Activated B cell treated with CpG ODN at 0.5 μM for 24 hours (primary cell): ENCODE measurements around the gene KIF5C. TPM values are rescaled to one million over a fixed set of nuclear protein-coding genes. Genes with fewer than 3 reads are reported as not detected.
A peak's percentile ranks its signal among the peaks of the same experiment; 100 is the strongest.

Source experiments
- ATAC-seq: fragments of 200-7000 bp; cut with Tn5 transposase; one replicate; pipeline ENCODE4 v1.10.0; 2021; ENCODE audit warnings: low read depth, mild to moderate bottlenecking, moderate library complexity
- CTCF ChIA-PET: fragments of 350-600 bp; sonication (Branson Sonifier 250); formaldehyde crosslinking; loops from one replicate; lab custom pipeline; 2021; ENCODE audit warnings: antibody characterized with exemption; lab: Charles Lee
- POLR2A ChIA-PET: fragments of 350-600 bp; sonication (Branson Sonifier 250); formaldehyde crosslinking; loops from one replicate; lab custom pipeline; 2021; ENCODE audit warnings: antibody characterized with exemption; lab: Charles Lee
- DNase-seq: peaks from one replicate; pipeline ENCODE4 v3.0.0; 2022
- H3K27ac Mint-ChIP-seq: one replicate; pipeline ENCODE4 v1.8.0; 2020; ENCODE audit warnings: mixed read lengths
- H3K27me3 Mint-ChIP-seq: one replicate; pipeline ENCODE4 v1.8.0; 2021; ENCODE audit warnings: mixed read lengths
- H3K36me3 Mint-ChIP-seq: one replicate; pipeline ENCODE4 v1.8.0; 2021; ENCODE audit warnings: low read depth, mixed read lengths
- H3K4me1 Mint-ChIP-seq: one replicate; pipeline ENCODE4 v1.8.0; 2021; ENCODE audit warnings: mixed read lengths
- H3K4me3 Mint-ChIP-seq: one replicate; pipeline ENCODE4 v1.8.0; 2020; ENCODE audit warnings: mild to moderate bottlenecking, mixed read lengths
- H3K9me3 Mint-ChIP-seq: one replicate; pipeline ENCODE4 v1.8.0; 2020; ENCODE audit warnings: mixed read lengths
- CTCF ChIP-seq: fragments of 200-600 bp; IDR thresholded peaks from one replicate; pipeline ENCODE4 v1.8.0; 2022; ENCODE audit warnings: antibody characterized with exemption, mild to moderate bottlenecking
- intact Hi-C: fragments of 100-400 bp; cut with micrococcal nuclease; formaldehyde crosslinking; loops from one replicate; pipeline ENCODE4 v1.15.1; 2024
- total RNA-seq: library from RNA; stranded (reverse); gene quantifications from 2 replicates; pipeline ENCODE4 v1.2.3, GENCODE V29; 2022

Gene KIF5C
- total RNA-seq, 1 donor from 2014 or later, result 2.6 TPM

- POLR2A ChIA-PET, result no interaction called here
Measured at GRCh38 chr2:149017116-149017985, 142.3 kb downstream of the KIF5C start.

GRCh38 chr2:149018981-149019380 lies 144.0 kb downstream of the KIF5C start:
- Mint-ChIP-seq H3K4me3 (no peak overlapping the region), H3K27ac (peak overlapping the region; percentile 91), H3K27me3 (no peaks in the 10 kb centered on the region), H3K36me3 (no peaks in the 10 kb centered on the region), H3K9me3 (no peaks in the 10 kb centered on the region), H3K4me1 (peaks cover 55% of the 10 kb centered on the region)
- intact Hi-C loops, result no loop called here
- ATAC-seq (no peak), DNase-seq (no peak)
- ChIA-PET POLR2A (interaction anchor here (0.7 to 1.6 kb wide), 2 partner anchors 9 to 568 kb away, joined by 3 to 6 read pairs; no protein-coding TSS in a partner anchor), CTCF (interaction anchor here (1.1 to 5.7 kb wide), 5 partner anchors 10 to 543 kb away, joined by 3 to 107 read pairs (median 15); no protein-coding TSS in a partner anchor)
- no peak for TF ChIP-seq CTCF

More at GRCh38 chr2:149017116-149017985, 142.3 kb downstream of the KIF5C start:
- Mint-ChIP-seq H3K27ac (no peak overlapping the region), H3K9me3 (no peaks in the 10 kb centered on the region), H3K27me3 (no peaks in the 10 kb centered on the region), H3K36me3 (no peaks in the 10 kb centered on the region), H3K4me1 (peaks cover 44% of the 10 kb centered on the region), H3K4me3 (no peak overlapping the region)
- ATAC-seq (peak; percentile 39), DNase-seq (peak; percentile 41)
- intact Hi-C loops, result loop anchor here (1.0 kb wide), 2 partner anchors 296 to 544 kb away; no protein-coding TSS in a partner anchor
- CTCF ChIA-PET, result interaction anchor here (0.7 to 5.7 kb wide), 16 partner anchors 8 to 1092 kb away, joined by 3 to 107 read pairs (median 4); no protein-coding TSS in a partner anchor
- TF ChIP-seq CTCF, result peak; percentile 66

GRCh38 chr2:149019768-149020167 lies 144.7 kb downstream of the KIF5C start:
- ATAC-seq (no peak), DNase-seq (no peak)
- ChIA-PET POLR2A (interaction anchor here (1.6 kb wide), 1 partner anchor 567 kb away, joined by 6 read pairs; no protein-coding TSS in a partner anchor), CTCF (interaction anchor here (1.7 to 5.7 kb wide), 3 partner anchors 22 to 542 kb away, joined by 7 to 107 read pairs (median 40); no protein-coding TSS in a partner anchor)
- Mint-ChIP-seq H3K27ac (peak overlapping the region; percentile 91), H3K27me3 (no peaks in the 10 kb centered on the region), H3K9me3 (no peaks in the 10 kb centered on the region), H3K4me3 (peak overlapping the region; percentile 17), H3K4me1 (peaks cover 55% of the 10 kb centered on the region), H3K36me3 (no peaks in the 10 kb centered on the region)
- intact Hi-C loops, result loop anchor here (5.0 kb wide), 1 partner anchor 128 kb away; no protein-coding TSS in a partner anchor
- no peak for TF ChIP-seq CTCF

- H3K27me3 Mint-ChIP-seq, result no peaks in the 10 kb centered on the region
- H3K4me1 Mint-ChIP-seq, result peaks cover 55% of the 10 kb centered on the region
- H3K9me3 Mint-ChIP-seq, result no peaks in the 10 kb centered on the region
- no peak for TF ChIP-seq CTCF
- DNase-seq (no peak), ATAC-seq (peak; percentile 7)
- no peaks in the 10 kb centered on the region for H3K36me3 Mint-ChIP-seq
- POLR2A ChIA-PET, result interaction anchor here (1.1 to 1.3 kb wide), 2 partner anchors 17 to 567 kb away, joined by 3 read pairs; no protein-coding TSS in a partner anchor
- CTCF ChIA-PET, result interaction anchor here (1.1 kb wide), 1 partner anchor 9 kb away, joined by 3 read pairs; no protein-coding TSS in a partner anchor
- H3K27ac Mint-ChIP-seq, result peak overlapping the region; percentile 91
- intact Hi-C loops, result loop anchor here (5.0 kb wide), 1 partner anchor 127 kb away; no protein-coding TSS in a partner anchor
- H3K4me3 Mint-ChIP-seq, result no peak overlapping the region
Measured at GRCh38 chr2:149020432-149020851, 145.4 kb downstream of the KIF5C start.
